Skeletal muscle satellite cell (primary cell): ENCODE measurements around the gene PDE4DIP. TPM values are rescaled to one million over a fixed set of nuclear protein-coding genes. Genes with fewer than 3 reads are reported as not detected.
"Not testable (repeated sequence)": the region's sequence is repeated elsewhere in the genome, so short reads cannot be mapped to it uniquely, and the experiment has no call there.

Experiments
- H3K27me3 ChIP-seq: 2 replicates; pipeline ENCODE4 v1.7.0; 2013; ENCODE audit warnings: low read length; ENCODE audit not compliant: control insufficient read depth, insufficient read depth
- H3K36me3 ChIP-seq: 2 replicates; pipeline ENCODE4 v1.7.0; 2013; ENCODE audit warnings: mild to moderate bottlenecking, control low read depth, low read length; ENCODE audit not compliant: insufficient read depth
- H3K4me1 ChIP-seq: 2 replicates; pipeline ENCODE4 v1.7.0; 2013; ENCODE audit warnings: low read length; ENCODE audit not compliant: control insufficient read depth, insufficient read depth
- H3K4me2 ChIP-seq: 2 replicates; pipeline ENCODE4 v1.7.0; 2013; ENCODE audit warnings: mild to moderate bottlenecking, low read length
- H3K4me3 ChIP-seq: 2 replicates; pipeline ENCODE4 v1.7.0; 2013; ENCODE audit warnings: low read length
- H3K9ac ChIP-seq: 2 replicates; pipeline ENCODE4 v1.7.0; 2013; ENCODE audit warnings: mild to moderate bottlenecking, low read depth, low read length, moderate library complexity
- H3K9me3 ChIP-seq: replicated peaks from 2 replicates; pipeline ENCODE4 v1.7.0; 2013; ENCODE audit warnings: mild to moderate bottlenecking, control low read depth, low read length
- small RNA-seq: library from RNA; depleted of rRNA; stranded (forward); fragments of <200 nt; gene quantifications from one replicate; pipeline ENCODE3, GENCODE V24; 2012

Gene PDE4DIP

GRCh38 chr1:149075505-149076127 lies 231.4 kb downstream of the PDE4DIP start:
- H3K36me3 ChIP-seq, H3K4me2 ChIP-seq, H3K9ac ChIP-seq, H3K4me3 ChIP-seq, H3K27me3 ChIP-seq, H3K9me3 ChIP-seq, H3K4me1 ChIP-seq: not testable (repeated sequence)

Small RNA genes within 50 kb of the gene (small RNA-seq; reads per million reads assigned to genes)
- gene RN7SKP88: not detected
- gene RNU2-38P: 0.56 reads per million
